GM13976 (cell line): ENCODE results near the gene PGLYRP4.
A peak's percentile ranks its signal among the peaks of the same experiment; 100 is the strongest.

Experiments
- DNase-seq: peaks from one replicate; pipeline ENCODE4 v3.0.0; 2012; ENCODE audit warnings: low spot score
- CTCF ChIP-seq: IDR thresholded peaks from 2 replicates; pipeline ENCODE4 v1.5.1; 2012; ENCODE audit warnings: borderline replicate concordance, mild to moderate bottlenecking; ENCODE audit not compliant: insufficient read depth; ENCODE audit errors: extremely low read depth, missing control alignments, control extremely low read depth
- in situ Hi-C: fragments of 300-500 bp; cut with MboI; formaldehyde crosslinking; loops from one replicate; pipeline ENCODE4 v1.12.0; 2022; ENCODE audit warnings: low sequenced_read_pairs, mixed read lengths, inconsistent platforms; ENCODE audit not compliant: unreplicated experiment

The PGLYRP4 gene

GRCh38 chr1:153341431-153341934 lies 7.2 kb downstream of the PGLYRP4 start:
- DNase-seq: no peak
- in situ Hi-C loops: no loop called here
- no peak for TF ChIP-seq CTCF

GRCh38 chr1:153340356-153340755 lies 8.3 kb downstream of the PGLYRP4 start:
- in situ Hi-C loops: no loop called here
- TF ChIP-seq CTCF: no peak
- no peak for DNase-seq

- peak; percentile 13 for DNase-seq
- in situ Hi-C loops: no loop called here
- TF ChIP-seq CTCF: no peak
Observed at GRCh38 chr1:153339802-153340201, 8.8 kb downstream of the PGLYRP4 start.

- in situ Hi-C loops: no loop called here
- no peak for DNase-seq
- TF ChIP-seq CTCF: no peak
Observed at GRCh38 chr1:153337980-153338853, 10.4 kb downstream of the PGLYRP4 start.

GRCh38 chr1:153336650-153337049 lies 12.0 kb downstream of the PGLYRP4 start:
- DNase-seq: no peak
- TF ChIP-seq CTCF: no peak
- in situ Hi-C loops: no loop called here

GRCh38 chr1:153333902-153334301 lies 14.7 kb downstream of the PGLYRP4 start:
- TF ChIP-seq CTCF: no peak
- in situ Hi-C loops: no loop called here
- DNase-seq: no peak
